K562 (cell line): ENCODE measurements around the gene TBPL2. TPM values are rescaled to one million over a fixed set of nuclear protein-coding genes. Genes with fewer than 3 reads are reported as not detected.

Source experiments
- CHD7 ChIP-seq: fragments of 200-600 bp; sonication (generic); IDR thresholded peaks from one replicate; pipeline ENCODE4 v1.6.1; 2012; ENCODE audit warnings: mild to moderate bottlenecking, low read depth, low read length, inconsistent platforms
- HOMEZ ChIP-seq: fragments of 250-450 bp; sonication (Bioruptor Pico); IDR thresholded peaks from 2 replicates; pipeline ENCODE4 v1.4.0; 2020; ENCODE audit warnings: mild to moderate bottlenecking, moderate library complexity
- MNT ChIP-seq, 2 experiments: fragments of 450-650 bp; conservative IDR thresholded peaks; 2 replicates each; pipeline ENCODE4 v1.6.1; 2017; ENCODE audit warnings: mild to moderate bottlenecking in 2 of 2, moderate library complexity in 2 of 2
- NELFE ChIP-seq: IDR thresholded peaks from 2 replicates; pipeline ENCODE4 v1.6.1; 2011; ENCODE audit warnings: mild to moderate bottlenecking; ENCODE audit not compliant: insufficient read depth, insufficient read length
- TAF1 ChIP-seq: IDR thresholded peaks from 2 replicates; pipeline ENCODE4 v1.6.1; 2011; ENCODE audit warnings: mild to moderate bottlenecking, low read length, moderate library complexity; ENCODE audit not compliant: insufficient read depth, control insufficient read depth, severe bottlenecking; ENCODE audit errors: extremely low read depth
- TEAD4 ChIP-seq, 2 experiments: sonication (generic) in 1 of 2; formaldehyde crosslinking in 1 of 2; IDR thresholded peaks; 2 replicates each; pipeline versions ENCODE4 v1.6.1 to v1.8.0; 2012 to 2022; ENCODE audit warnings: borderline replicate concordance in 1 of 2, inconsistent platforms in 1 of 2, low read length in 1 of 2, mild to moderate bottlenecking in 1 of 2, missing genetic modification reagents in 1 of 2
- ZNF41 ChIP-seq: fragments of 250-450 bp; sonication (Bioruptor Pico); conservative IDR thresholded peaks from 2 replicates; pipeline ENCODE4 v1.4.0; 2020; ENCODE audit warnings: mild to moderate bottlenecking
- ZSCAN29 ChIP-seq: fragments of 450-650 bp; IDR thresholded peaks from 2 replicates; pipeline ENCODE4 v1.6.1; 2017
- polyA plus RNA-seq, 8 experiments: library from polyadenylated mRNA; depleted of rRNA in 4 of 8; stranded (reverse) in 5 of 8; unstranded in 3 of 8; fragments of >200 nt; fragmentation: Nextera tagmentation in 2 of 8; fragmentation: Illumina TruSeq in 1 of 8; extraction: Ambion mirVana in 2 of 8; extraction: Trizol in 1 of 8; gene quantifications; 2 replicates each; pipeline versions ENCODE4 v1.2.1 to v1.2.3, GENCODE V29; 2011 to 2014; ENCODE audit warnings: inconsistent platforms in 1 of 8, missing spikeins in 1 of 8
- total RNA-seq, 7 experiments: library from RNA; depleted of rRNA in 6 of 7; stranded (reverse); fragments of >200 nt in 6 of 7; fragmentation: Illumina TruSeq in 2 of 7; extraction: Trizol in 2 of 7; gene quantifications; 2 replicates each; pipeline versions ENCODE4 v1.2.1 to v1.2.3, GENCODE V29; 2011 to 2021; ENCODE audit warnings: low replicate concordance in 1 of 7

Gene TBPL2
- total and polyA plus RNA-seq, 9 of the 15 experiments (the other 6 are each of a cell fraction or from before 2014, with no cell fraction given), result not detected

GRCh38 chr14:55473786-55474185, 33.4 kb upstream of the TBPL2 start (continued):
- TF ChIP-seq CHD7 (no peak), ZNF41 (CRISPR knock-in tag) (no peak), ZSCAN29 (no peak), HOMEZ (CRISPR knock-in tag) (no peak), TEAD4 (IDR thresholded peaks at IDR 0.05; ENCODE audit: low read length) (no peak), TEAD4 (CRISPR knock-in tag; IDR thresholded peaks at IDR 0.05; ENCODE audit: borderline replicate concordance) (no peak), MNT (conservative IDR thresholded peaks at IDR 0.05) (no peak), TAF1 (no peak), NELFE (no peak)
